Measurements from ENCODE around the gene NBEAL1. TPM values are rescaled to one million over a fixed set of nuclear protein-coding genes. Genes with fewer than 3 reads are reported as not detected.

Gene NBEAL1
- total RNA-seq, 5 donors from 2014 or later (not counting 1 experiment from before 2014, with no cell fraction given): 11.0 to 17.9 (median 14.3) TPM

DNA sequence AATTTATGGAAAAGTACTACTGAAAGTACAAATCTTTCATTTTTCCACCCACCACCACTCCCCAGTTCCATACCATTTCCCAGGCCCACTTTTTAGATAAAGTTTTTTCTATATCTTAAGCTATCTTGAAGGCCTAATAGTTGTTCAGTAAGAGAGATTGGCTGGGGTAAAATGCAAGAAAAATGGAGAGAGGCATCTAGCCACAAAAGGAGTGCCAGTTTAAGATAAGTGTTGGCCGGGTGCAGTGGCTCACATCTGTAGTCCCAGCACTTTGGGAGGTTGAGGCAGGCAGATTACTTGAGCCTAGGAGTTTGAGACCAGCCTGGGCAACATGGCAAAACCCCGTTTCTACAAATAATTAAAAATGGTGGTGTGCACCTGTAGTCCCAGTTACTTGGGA, 28.6 kb downstream of the NBEAL1 start:
- no peaks in the 10 kb centered on the region for H3K27me3 Mint-ChIP-seq
- no peak for ATAC-seq (replicated peaks in 1 of 4)
- POLR2A ChIA-PET: no interaction called here
- no peaks in the 10 kb centered on the region for H3K9me3 Mint-ChIP-seq
- no peaks in the 10 kb centered on the region for H3K27me3 ChIP-seq (replicated peaks in 1 of 2; ENCODE audit: control insufficient read depth in 2 of 2, extremely low read depth in 1 of 2, insufficient read depth in 2 of 2, low read length in 1 of 2)
- no peak overlapping the region for H3K4me3 Mint-ChIP-seq
- H3K36me3 Mint-ChIP-seq: peaks cover 52% of the 10 kb centered on the region
- DNase-seq: no peak
- no peaks in the 10 kb centered on the region for H3K9me3 ChIP-seq
- no peak overlapping the region for H3K27ac Mint-ChIP-seq
- CTCF ChIA-PET: no interaction called here
- H3K27ac ChIP-seq (ENCODE audit: low read length): no peak overlapping the region
- peaks cover 0 to 2% of the 10 kb centered on the region in 2 donors for H3K36me3 ChIP-seq (ENCODE audit: control insufficient read depth in 2 of 2, extremely low read depth in 1 of 2, insufficient read depth in 1 of 2, low read length in 1 of 2)
- no peaks in the 10 kb centered on the region for H3K4me1 ChIP-seq (ENCODE audit: control insufficient read depth in 1 of 2, extremely low read depth in 1 of 2, insufficient read depth in 2 of 2, low read length in 2 of 2)
- 100% methylated on average over 2 of the region's 2 CpGs for WGBS (ENCODE audit: insufficient coverage)
- H3K4me3 ChIP-seq (ENCODE audit: control insufficient read depth in 1 of 2, extremely low read depth in 1 of 2, low read length in 1 of 2): no peak overlapping the region
- peaks cover 0 to 9% (median 0%) of the 10 kb centered on the region in 3 donors for H3K4me1 Mint-ChIP-seq

DNA sequence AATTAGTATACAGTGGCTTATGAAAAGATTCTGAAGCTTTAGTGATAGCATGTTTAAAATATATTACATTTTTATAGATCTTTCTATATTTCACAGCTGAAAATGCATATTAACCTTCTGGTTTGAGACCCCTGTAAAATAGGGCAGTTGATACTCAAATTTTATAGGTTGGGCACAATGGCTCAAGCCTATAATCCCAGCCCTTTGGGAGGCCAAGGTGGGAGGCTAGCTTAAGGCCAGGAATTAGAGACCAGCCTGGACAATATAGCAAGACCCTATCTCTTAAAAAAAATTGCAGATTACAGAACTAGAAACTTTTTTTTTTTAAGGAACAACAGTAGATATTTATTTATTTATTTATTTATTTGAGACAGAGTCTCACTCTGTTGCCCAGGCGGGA, 31.2 kb downstream of the NBEAL1 start:
- H3K9me3 Mint-ChIP-seq: no peaks in the 10 kb centered on the region
- Histone ChIP-seq H3K4me3 (ENCODE audit: control insufficient read depth in 1 of 2, extremely low read depth in 1 of 2, low read length in 1 of 2) (no peak overlapping the region), H3K27me3 (replicated peaks in 1 of 2; ENCODE audit: control insufficient read depth in 2 of 2, extremely low read depth in 1 of 2, insufficient read depth in 2 of 2, low read length in 1 of 2) (no peaks in the 10 kb centered on the region), H3K27ac (ENCODE audit: low read length) (no peak overlapping the region), H3K9me3 (no peaks in the 10 kb centered on the region), H3K4me1 (ENCODE audit: control insufficient read depth in 1 of 2, extremely low read depth in 1 of 2, insufficient read depth in 2 of 2, low read length in 2 of 2) (no peaks in the 10 kb centered on the region), H3K36me3 (ENCODE audit: control insufficient read depth in 2 of 2, extremely low read depth in 1 of 2, insufficient read depth in 1 of 2, low read length in 1 of 2) (peaks cover 0 to 6% of the 10 kb centered on the region in 2 donors)
- no peak overlapping the region for H3K27ac Mint-ChIP-seq
- H3K4me1 Mint-ChIP-seq: peaks cover 0 to 3% (median 0%) of the 10 kb centered on the region in 3 donors
- WGBS (ENCODE audit: insufficient coverage): no CpG with 5 or more reads among the region's 1 CpG
- peaks cover 41% of the 10 kb centered on the region for H3K36me3 Mint-ChIP-seq
- POLR2A ChIA-PET: interaction anchor here in 1 of 2 donors (0.6 kb wide), 1 partner anchor 1485 kb away, joined by 3 read pairs; no protein-coding TSS in a partner anchor
- ATAC-seq (replicated peaks in 1 of 4): no peak
- CTCF ChIA-PET: interaction anchor here in 1 of 2 donors (0.5 kb wide), 1 partner anchor 1199 kb away, joined by 4 read pairs; no protein-coding TSS in a partner anchor
- H3K27me3 Mint-ChIP-seq: no peaks in the 10 kb centered on the region
- no peak for DNase-seq
- no peak overlapping the region for H3K4me3 Mint-ChIP-seq

DNA sequence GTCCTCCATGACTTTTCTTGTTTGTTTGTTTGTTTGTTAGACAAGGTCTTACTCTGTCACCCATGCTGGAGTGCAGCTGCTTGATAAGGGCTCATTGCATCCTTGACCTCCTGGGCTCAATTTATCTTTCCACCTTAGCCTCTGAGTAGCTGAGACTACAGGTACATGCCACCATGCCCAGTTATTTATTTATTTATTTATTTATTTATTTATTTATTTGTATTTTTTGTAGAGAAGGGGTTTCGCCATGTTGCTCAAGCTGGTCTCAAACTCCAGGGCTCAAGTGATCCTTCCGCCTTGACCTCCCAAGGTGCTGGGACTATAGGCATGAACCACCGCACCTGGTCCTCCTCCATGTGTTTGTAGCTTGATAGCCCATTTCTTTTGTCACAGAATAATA, 37.9 kb downstream of the NBEAL1 start:
- Mint-ChIP-seq H3K4me1 (no peaks in the 10 kb centered on the region), H3K27me3 (no peaks in the 10 kb centered on the region), H3K27ac (no peak overlapping the region), H3K9me3 (no peaks in the 10 kb centered on the region), H3K36me3 (peaks cover 28% of the 10 kb centered on the region), H3K4me3 (no peak overlapping the region)
- ATAC-seq (replicated peaks in 1 of 4): no peak
- Histone ChIP-seq H3K36me3 (ENCODE audit: control insufficient read depth in 2 of 2, extremely low read depth in 1 of 2, insufficient read depth in 1 of 2, low read length in 1 of 2) (peaks cover 0 to 11% of the 10 kb centered on the region in 2 donors), H3K4me1 (ENCODE audit: control insufficient read depth in 1 of 2, extremely low read depth in 1 of 2, insufficient read depth in 2 of 2, low read length in 2 of 2) (no peaks in the 10 kb centered on the region), H3K27me3 (replicated peaks in 1 of 2; ENCODE audit: control insufficient read depth in 2 of 2, extremely low read depth in 1 of 2, insufficient read depth in 2 of 2, low read length in 1 of 2) (no peaks in the 10 kb centered on the region), H3K9me3 (no peaks in the 10 kb centered on the region), H3K4me3 (ENCODE audit: control insufficient read depth in 1 of 2, extremely low read depth in 1 of 2, low read length in 1 of 2) (no peak overlapping the region), H3K27ac (ENCODE audit: low read length) (no peak overlapping the region)
- no peak for DNase-seq
- CTCF ChIA-PET: no interaction called here
- POLR2A ChIA-PET: no interaction called here
- WGBS (ENCODE audit: insufficient coverage): no CpG with 5 or more reads among the region's 3 CpGs

DNA sequence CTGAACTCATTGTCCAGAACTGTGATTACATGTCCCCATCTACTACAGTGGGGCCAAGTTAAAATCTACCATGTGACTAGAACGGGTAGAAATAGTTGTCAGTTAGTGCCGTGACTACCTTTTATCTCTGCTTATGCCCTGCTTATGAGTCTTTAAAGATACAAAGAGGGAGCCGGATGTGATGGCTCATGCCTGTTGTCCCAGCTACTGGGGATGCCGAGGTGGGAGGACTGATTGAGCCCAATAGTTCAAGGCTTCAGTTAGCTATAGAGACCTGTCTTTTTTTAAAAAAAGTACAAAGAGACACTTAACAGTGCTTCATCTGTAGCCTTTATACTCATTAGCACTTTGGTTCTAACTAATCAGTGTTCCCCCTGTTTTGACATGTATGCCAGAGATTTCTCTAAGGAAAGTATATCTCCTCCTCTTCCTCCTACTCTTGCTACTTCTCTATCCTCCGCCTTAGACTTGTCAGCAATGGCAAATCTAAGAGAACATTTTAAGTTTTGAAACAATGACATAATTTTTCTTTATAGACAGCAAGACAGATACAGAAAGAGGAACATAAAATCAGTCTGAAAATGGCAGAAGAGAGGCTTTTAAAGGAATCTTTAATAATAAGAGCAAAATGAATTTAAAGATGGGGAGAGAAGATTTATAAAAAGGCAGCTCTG, 45.0 kb downstream of the NBEAL1 start:
- H3K9me3 ChIP-seq: no peaks in the 10 kb centered on the region
- ChIA-PET POLR2A (interaction anchor here in 1 of 2 donors (0.6 kb wide), 1 partner anchor 15 kb away, joined by 3 read pairs; no protein-coding TSS in a partner anchor), CTCF (interaction anchor here in 1 of 2 donors (0.7 kb wide), 1 partner anchor 189 kb away, joined by 3 read pairs; no protein-coding TSS in a partner anchor)
- no peak overlapping the region for H3K27ac ChIP-seq (ENCODE audit: low read length)
- Mint-ChIP-seq H3K27me3 (no peaks in the 10 kb centered on the region), H3K4me3 (no peak overlapping the region), H3K27ac (no peak overlapping the region), H3K36me3 (peaks cover 45% of the 10 kb centered on the region), H3K4me1 (no peaks in the 10 kb centered on the region), H3K9me3 (no peaks in the 10 kb centered on the region)
- no peaks in the 10 kb centered on the region for H3K4me1 ChIP-seq (ENCODE audit: control insufficient read depth in 1 of 2, extremely low read depth in 1 of 2, insufficient read depth in 2 of 2, low read length in 2 of 2)
- ATAC-seq (replicated peaks in 1 of 4) (no peak), DNase-seq (no peak)
- no peak overlapping the region for H3K4me3 ChIP-seq (ENCODE audit: control insufficient read depth in 1 of 2, extremely low read depth in 1 of 2, low read length in 1 of 2)
- WGBS (ENCODE audit: insufficient coverage): 100% methylated on average over 2 of the region's 5 CpGs
- H3K27me3 ChIP-seq (replicated peaks in 1 of 2; ENCODE audit: control insufficient read depth in 2 of 2, extremely low read depth in 1 of 2, insufficient read depth in 2 of 2, low read length in 1 of 2): no peaks in the 10 kb centered on the region
- peaks cover 4 to 12% of the 10 kb centered on the region in 2 donors for H3K36me3 ChIP-seq (ENCODE audit: control insufficient read depth in 2 of 2, extremely low read depth in 1 of 2, insufficient read depth in 1 of 2, low read length in 1 of 2)

DNA sequence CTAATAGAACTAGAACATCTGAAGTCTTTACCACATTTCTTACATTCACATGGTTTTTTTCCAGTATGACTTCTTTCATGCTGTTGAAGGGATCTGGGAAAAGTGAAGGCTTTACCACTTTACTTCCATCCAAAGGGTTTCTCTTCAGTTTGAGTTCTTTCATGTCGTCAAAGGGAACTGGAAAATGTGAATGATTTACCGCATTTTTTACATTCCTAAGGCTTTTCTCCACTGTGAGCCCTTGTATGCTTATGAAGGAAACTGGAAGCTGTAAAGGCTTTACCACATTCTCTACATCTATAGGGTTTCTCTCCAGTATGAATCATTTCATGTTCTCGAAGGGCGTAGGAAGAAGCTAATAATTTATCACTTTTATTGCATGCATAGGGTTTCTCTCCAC, 46.7 kb downstream of the NBEAL1 start:
- POLR2A ChIA-PET: no interaction called here
- H3K4me3 ChIP-seq (ENCODE audit: control insufficient read depth in 1 of 2, extremely low read depth in 1 of 2, low read length in 1 of 2): no peak overlapping the region
- no peaks in the 10 kb centered on the region for H3K4me1 Mint-ChIP-seq
- H3K36me3 Mint-ChIP-seq: peaks cover 48% of the 10 kb centered on the region
- H3K27ac Mint-ChIP-seq: no peak overlapping the region
- H3K27ac ChIP-seq (ENCODE audit: low read length): no peak overlapping the region
- ATAC-seq (replicated peaks in 1 of 4) (no peak), DNase-seq (no peak)
- no peaks in the 10 kb centered on the region for H3K27me3 Mint-ChIP-seq
- H3K27me3 ChIP-seq (replicated peaks in 1 of 2; ENCODE audit: control insufficient read depth in 2 of 2, extremely low read depth in 1 of 2, insufficient read depth in 2 of 2, low read length in 1 of 2): no peaks in the 10 kb centered on the region
- H3K4me1 ChIP-seq (ENCODE audit: control insufficient read depth in 1 of 2, extremely low read depth in 1 of 2, insufficient read depth in 2 of 2, low read length in 2 of 2): no peaks in the 10 kb centered on the region
- no peak overlapping the region for H3K4me3 Mint-ChIP-seq
- no peaks in the 10 kb centered on the region for H3K9me3 ChIP-seq
- H3K36me3 ChIP-seq (ENCODE audit: control insufficient read depth in 2 of 2, extremely low read depth in 1 of 2, insufficient read depth in 1 of 2, low read length in 1 of 2): peaks cover 4 to 12% of the 10 kb centered on the region in 2 donors
- CTCF ChIA-PET: no interaction called here
- WGBS (ENCODE audit: insufficient coverage): no CpG with 5 or more reads among the region's 4 CpGs
- H3K9me3 Mint-ChIP-seq: no peaks in the 10 kb centered on the region

DNA sequence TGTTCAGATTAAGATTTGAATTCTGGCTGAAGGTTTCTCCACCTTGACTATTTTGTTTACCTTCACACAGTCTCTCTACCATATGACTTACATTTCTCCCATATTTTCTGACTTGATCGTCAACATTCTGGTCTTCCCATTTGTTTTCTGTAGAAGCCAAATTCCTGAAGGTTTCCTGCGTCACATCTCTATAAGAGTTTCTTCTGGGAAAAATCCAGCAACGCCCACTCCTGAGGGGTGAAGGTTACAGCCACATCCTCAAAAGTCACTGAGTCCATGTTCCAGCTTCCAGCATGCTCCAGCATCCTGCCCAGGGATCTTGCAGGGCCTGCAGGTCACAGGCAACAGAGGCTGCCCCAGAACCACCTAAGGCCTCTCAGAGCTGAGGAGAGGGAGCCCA, 47.5 kb downstream of the NBEAL1 start:
- Histone ChIP-seq H3K36me3 (ENCODE audit: control insufficient read depth in 2 of 2, extremely low read depth in 1 of 2, insufficient read depth in 1 of 2, low read length in 1 of 2) (peaks cover 4 to 12% of the 10 kb centered on the region in 2 donors), H3K27me3 (replicated peaks in 1 of 2; ENCODE audit: control insufficient read depth in 2 of 2, extremely low read depth in 1 of 2, insufficient read depth in 2 of 2, low read length in 1 of 2) (no peaks in the 10 kb centered on the region), H3K27ac (ENCODE audit: low read length) (no peak overlapping the region), H3K9me3 (no peaks in the 10 kb centered on the region), H3K4me1 (ENCODE audit: control insufficient read depth in 1 of 2, extremely low read depth in 1 of 2, insufficient read depth in 2 of 2, low read length in 2 of 2) (no peaks in the 10 kb centered on the region), H3K4me3 (ENCODE audit: control insufficient read depth in 1 of 2, extremely low read depth in 1 of 2, low read length in 1 of 2) (no peak overlapping the region)
- no peaks in the 10 kb centered on the region for H3K4me1 Mint-ChIP-seq
- WGBS (ENCODE audit: insufficient coverage): 95% methylated on average over 3 of the region's 3 CpGs
- no peaks in the 10 kb centered on the region for H3K27me3 Mint-ChIP-seq
- no peak for ATAC-seq (replicated peaks in 1 of 4)
- ChIA-PET POLR2A (no interaction called here), CTCF (no interaction called here)
- no peak overlapping the region for H3K4me3 Mint-ChIP-seq
- H3K27ac Mint-ChIP-seq: no peak overlapping the region
- DNase-seq: no peak
- peaks cover 47% of the 10 kb centered on the region for H3K36me3 Mint-ChIP-seq
- H3K9me3 Mint-ChIP-seq: no peaks in the 10 kb centered on the region

All from T-cell (primary cell).